ENCODE measurements around the gene ELMO2.

Gene ELMO2

DNA sequence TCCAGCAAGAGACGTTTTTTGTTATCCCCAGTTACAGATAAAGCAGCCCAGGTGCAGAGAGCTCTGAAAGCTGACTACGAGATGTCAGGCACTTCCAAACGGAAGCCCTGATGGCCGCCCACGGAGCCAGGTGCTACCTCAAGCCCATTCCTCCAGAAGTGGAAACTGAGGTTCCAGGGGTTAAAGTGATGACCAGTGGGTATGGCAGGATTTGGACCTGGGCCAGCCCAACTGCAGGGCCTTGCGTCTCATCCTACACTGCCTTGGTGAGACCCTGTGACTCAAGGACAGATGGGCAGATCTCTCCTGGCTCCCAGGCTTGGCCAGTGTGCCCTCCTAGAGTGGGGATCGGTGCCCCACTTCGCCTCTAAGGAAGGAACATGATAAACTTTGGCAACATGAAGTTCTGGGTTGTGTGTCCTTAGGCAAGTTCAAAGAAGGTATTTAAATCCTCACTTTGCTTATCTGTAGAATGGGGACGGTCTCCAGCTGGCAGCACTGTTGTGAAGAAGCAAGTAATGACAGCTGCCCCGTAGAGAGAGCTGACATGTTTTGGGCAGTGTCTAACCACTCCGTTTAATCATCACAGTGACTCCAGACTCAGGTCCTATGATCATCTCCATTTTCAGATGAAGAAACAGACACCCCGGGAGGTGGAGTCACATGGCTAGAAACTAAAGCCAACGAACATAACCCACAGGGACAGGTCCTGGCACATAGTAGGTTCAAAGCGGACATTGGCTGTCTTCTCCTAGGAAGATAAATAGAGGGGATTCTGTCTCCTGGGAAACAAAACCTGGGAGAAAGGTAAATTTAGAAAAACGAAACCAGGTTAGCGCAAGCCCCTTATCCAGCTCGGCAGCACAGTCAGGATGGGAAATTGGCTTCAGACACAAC lies 63.7 kb downstream of the ELMO2 start:
- Histone ChIP-seq H2AFZ (ENCODE audit: low read depth) (no peak overlapping the region), H3K4me2 (no peak overlapping the region), H3K36me3 (ENCODE audit: insufficient read depth) (no peaks in the 10 kb centered on the region), H3K79me2 (ENCODE audit: insufficient read depth, low read depth) (no peaks in the 10 kb centered on the region), H3K4me3 (IDR thresholded peaks at IDR 0.05; ENCODE audit: insufficient read depth, low read depth, low read length) (no peak overlapping the region), H3K27ac (no peak overlapping the region), H4K20me1 (ENCODE audit: insufficient read depth) (no peaks in the 10 kb centered on the region), H3K27me3 (ENCODE audit: insufficient read depth, low read depth) (peaks cover 26% of the 10 kb centered on the region; the same call in 1 of the 2 replicates), H3K4me1 (ENCODE audit: low read depth, poor library complexity, severe bottlenecking) (no peaks in the 10 kb centered on the region), H3K9ac (no peak overlapping the region)
- TF ChIP-seq, protein P1, sequence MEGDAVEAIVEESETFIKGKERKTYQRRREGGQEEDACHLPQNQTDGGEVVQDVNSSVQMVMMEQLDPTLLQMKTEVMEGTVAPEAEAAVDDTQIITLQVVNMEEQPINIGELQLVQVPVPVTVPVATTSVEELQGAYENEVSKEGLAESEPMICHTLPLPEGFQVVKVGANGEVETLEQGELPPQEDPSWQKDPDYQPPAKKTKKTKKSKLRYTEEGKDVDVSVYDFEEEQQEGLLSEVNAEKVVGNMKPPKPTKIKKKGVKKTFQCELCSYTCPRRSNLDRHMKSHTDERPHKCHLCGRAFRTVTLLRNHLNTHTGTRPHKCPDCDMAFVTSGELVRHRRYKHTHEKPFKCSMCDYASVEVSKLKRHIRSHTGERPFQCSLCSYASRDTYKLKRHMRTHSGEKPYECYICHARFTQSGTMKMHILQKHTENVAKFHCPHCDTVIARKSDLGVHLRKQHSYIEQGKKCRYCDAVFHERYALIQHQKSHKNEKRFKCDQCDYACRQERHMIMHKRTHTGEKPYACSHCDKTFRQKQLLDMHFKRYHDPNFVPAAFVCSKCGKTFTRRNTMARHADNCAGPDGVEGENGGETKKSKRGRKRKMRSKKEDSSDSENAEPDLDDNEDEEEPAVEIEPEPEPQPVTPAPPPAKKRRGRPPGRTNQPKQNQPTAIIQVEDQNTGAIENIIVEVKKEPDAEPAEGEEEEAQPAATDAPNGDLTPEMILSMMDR (conservative IDR thresholded peaks at IDR 0.05; ENCODE audit: low read depth, low read length): no peak

- H3K79me2 ChIP-seq (ENCODE audit: insufficient read depth, low read depth): no peaks in the 10 kb centered on the region
- peaks cover 26% of the 10 kb centered on the region; the same call in 1 of the 2 replicates for H3K27me3 ChIP-seq (ENCODE audit: insufficient read depth, low read depth)
These were observed 64.4 kb downstream of the ELMO2 start for GRCh38 chr20:46342010-46342378.

GRCh38 chr20:46341074-46342009 lies 65.1 kb downstream of the ELMO2 start:
- TF ChIP-seq, protein P1 (conservative IDR thresholded peaks at IDR 0.05; ENCODE audit: low read depth, low read length): no peak
- Histone ChIP-seq H3K27me3 (ENCODE audit: insufficient read depth, low read depth) (peaks cover 26% of the 10 kb centered on the region; the same call in 1 of the 2 replicates), H3K9ac (no peak overlapping the region)

More at GRCh38 chr20:46342010-46342378, 64.4 kb downstream of the ELMO2 start:
- no peak overlapping the region for H3K27ac ChIP-seq
- no peaks in the 10 kb centered on the region for H4K20me1 ChIP-seq (ENCODE audit: insufficient read depth)
- TF ChIP-seq, protein P1 (conservative IDR thresholded peaks at IDR 0.05; ENCODE audit: low read depth, low read length): no peak
- H3K4me3 ChIP-seq (IDR thresholded peaks at IDR 0.05; ENCODE audit: insufficient read depth, low read depth, low read length): no peak overlapping the region
- no peak overlapping the region for H2AFZ ChIP-seq (ENCODE audit: low read depth)
- H3K4me1 ChIP-seq (ENCODE audit: low read depth, poor library complexity, severe bottlenecking): no peaks in the 10 kb centered on the region
- no peak overlapping the region for H3K4me2 ChIP-seq
- no peak overlapping the region for H3K9ac ChIP-seq
- no peaks in the 10 kb centered on the region for H3K36me3 ChIP-seq (ENCODE audit: insufficient read depth)

GRCh38 chr20:46339037-46339436 lies 67.4 kb downstream of the ELMO2 start:
- Histone ChIP-seq H3K79me2 (ENCODE audit: insufficient read depth, low read depth) (no peaks in the 10 kb centered on the region), H3K9ac (no peak overlapping the region), H3K36me3 (ENCODE audit: insufficient read depth) (no peaks in the 10 kb centered on the region), H3K4me1 (ENCODE audit: low read depth, poor library complexity, severe bottlenecking) (no peaks in the 10 kb centered on the region), H3K4me2 (no peak overlapping the region), H3K27me3 (ENCODE audit: insufficient read depth, low read depth) (peaks cover 26% of the 10 kb centered on the region; the same call in 1 of the 2 replicates), H4K20me1 (ENCODE audit: insufficient read depth) (no peaks in the 10 kb centered on the region), H2AFZ (ENCODE audit: low read depth) (no peak overlapping the region), H3K27ac (no peak overlapping the region), H3K4me3 (IDR thresholded peaks at IDR 0.05; ENCODE audit: insufficient read depth, low read depth, low read length) (no peak overlapping the region)
- TF ChIP-seq, protein P1 (conservative IDR thresholded peaks at IDR 0.05; ENCODE audit: low read depth, low read length): no peak

More at GRCh38 chr20:46341074-46342009, 65.1 kb downstream of the ELMO2 start:
- Histone ChIP-seq H3K4me3 (IDR thresholded peaks at IDR 0.05; ENCODE audit: insufficient read depth, low read depth, low read length) (no peak overlapping the region), H3K27ac (no peak overlapping the region), H4K20me1 (ENCODE audit: insufficient read depth) (no peaks in the 10 kb centered on the region), H2AFZ (ENCODE audit: low read depth) (no peak overlapping the region), H3K36me3 (ENCODE audit: insufficient read depth) (no peaks in the 10 kb centered on the region), H3K79me2 (ENCODE audit: insufficient read depth, low read depth) (no peaks in the 10 kb centered on the region), H3K4me2 (no peak overlapping the region), H3K4me1 (ENCODE audit: low read depth, poor library complexity, severe bottlenecking) (no peaks in the 10 kb centered on the region)

All from KMS-11 (cell line).